Subcutaneous adipose tissue (tissue), 4 donors: ENCODE results near the gene NUBP2. TPM values are rescaled to one million over a fixed set of nuclear protein-coding genes. Genes with fewer than 3 reads are reported as not detected.

ENCODE experiments used
- total RNA-seq, 4 donors: library from RNA; depleted of rRNA; stranded (reverse); fragments of >200 nt; gene quantifications; one replicate each; pipeline ENCODE4 v1.1.0, GENCODE V29; 2016
- TF ChIP-seq, protein P1 (sequence below): fragments of 450-650 bp; IDR thresholded peaks from one replicate; pipeline ENCODE4 v1.5.1; 2016; ENCODE audit warnings: low read depth, mild to moderate bottlenecking, control low read depth, antibody characterized with exemption, moderate library complexity

NUBP2 gene
- total RNA-seq, 4 donors from 2014 or later, result 17.0 to 77.2 (median 49.7) TPM

DNA sequence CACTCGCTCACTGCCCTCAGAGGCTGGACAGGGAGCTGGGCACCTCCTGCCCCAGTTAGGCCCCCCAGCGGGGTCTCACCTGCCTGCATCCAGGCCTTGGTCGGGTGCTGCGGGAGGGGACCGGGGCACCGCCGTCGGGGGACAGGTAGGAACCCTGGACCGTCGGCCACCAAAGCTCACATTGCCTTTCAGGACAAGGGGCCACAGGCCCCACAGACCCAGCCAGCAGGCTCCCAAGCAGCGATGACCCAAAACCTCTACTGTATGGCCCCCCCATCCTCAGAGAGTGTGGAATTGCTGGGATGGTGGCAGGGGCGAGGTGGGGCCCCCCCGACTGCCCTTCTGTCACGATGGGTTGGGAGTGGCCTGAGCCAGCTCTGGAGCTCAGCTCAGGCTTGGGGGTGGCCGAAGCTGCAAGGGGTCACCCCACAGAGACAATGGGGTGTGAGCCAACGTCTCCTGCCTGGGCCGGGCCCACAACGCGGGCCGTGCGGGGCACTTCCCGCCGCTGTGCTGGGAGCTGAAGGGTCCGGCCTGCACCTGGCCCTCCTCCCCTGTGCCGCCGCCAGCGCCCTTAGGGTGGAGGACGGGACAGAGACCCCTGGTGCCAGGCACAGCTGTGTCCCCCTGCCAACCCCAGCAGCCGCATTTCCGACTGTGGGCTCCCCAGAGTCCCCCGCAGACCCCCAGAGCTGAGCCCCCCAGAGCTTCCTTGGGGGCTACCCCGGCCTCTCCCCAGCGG, 10.2 kb downstream of the NUBP2 start:
- TF ChIP-seq, protein P1, sequence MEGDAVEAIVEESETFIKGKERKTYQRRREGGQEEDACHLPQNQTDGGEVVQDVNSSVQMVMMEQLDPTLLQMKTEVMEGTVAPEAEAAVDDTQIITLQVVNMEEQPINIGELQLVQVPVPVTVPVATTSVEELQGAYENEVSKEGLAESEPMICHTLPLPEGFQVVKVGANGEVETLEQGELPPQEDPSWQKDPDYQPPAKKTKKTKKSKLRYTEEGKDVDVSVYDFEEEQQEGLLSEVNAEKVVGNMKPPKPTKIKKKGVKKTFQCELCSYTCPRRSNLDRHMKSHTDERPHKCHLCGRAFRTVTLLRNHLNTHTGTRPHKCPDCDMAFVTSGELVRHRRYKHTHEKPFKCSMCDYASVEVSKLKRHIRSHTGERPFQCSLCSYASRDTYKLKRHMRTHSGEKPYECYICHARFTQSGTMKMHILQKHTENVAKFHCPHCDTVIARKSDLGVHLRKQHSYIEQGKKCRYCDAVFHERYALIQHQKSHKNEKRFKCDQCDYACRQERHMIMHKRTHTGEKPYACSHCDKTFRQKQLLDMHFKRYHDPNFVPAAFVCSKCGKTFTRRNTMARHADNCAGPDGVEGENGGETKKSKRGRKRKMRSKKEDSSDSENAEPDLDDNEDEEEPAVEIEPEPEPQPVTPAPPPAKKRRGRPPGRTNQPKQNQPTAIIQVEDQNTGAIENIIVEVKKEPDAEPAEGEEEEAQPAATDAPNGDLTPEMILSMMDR, result no peak

DNA sequence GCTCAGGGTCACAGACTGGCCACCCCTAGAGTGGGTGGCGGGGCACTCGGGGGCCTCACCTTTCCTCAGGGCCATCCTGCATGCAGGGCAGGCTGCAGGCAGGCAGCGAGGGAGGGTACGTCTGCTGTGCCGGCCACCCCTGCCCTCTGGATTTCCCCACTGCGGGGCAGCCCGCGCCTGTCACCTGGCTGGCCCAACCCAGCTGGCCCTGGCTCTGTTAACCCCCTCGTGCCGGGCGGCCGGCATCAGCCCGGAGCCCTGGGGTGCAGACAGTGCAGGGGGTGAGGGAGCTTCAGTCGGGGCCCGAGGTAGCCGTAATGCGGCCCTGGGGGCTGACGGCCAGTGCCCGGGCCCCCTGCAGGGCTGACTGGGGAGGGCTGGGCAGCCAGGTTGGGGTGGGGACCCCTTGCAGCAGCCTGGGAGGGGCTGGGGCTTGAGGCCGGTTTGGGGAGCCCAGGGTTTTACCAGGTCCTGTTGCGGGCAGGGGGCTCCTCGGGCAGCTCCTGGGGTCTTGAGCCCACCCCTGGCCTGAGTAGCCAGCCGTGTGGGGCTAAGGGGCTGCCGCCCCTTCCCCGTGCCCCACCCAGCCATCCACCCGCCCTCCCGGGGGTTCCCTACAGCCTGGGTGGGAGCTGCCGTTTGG, 10.9 kb downstream of the NUBP2 start, which contains the start of gene IGFALS:
TSS of gene IGFALS (minus strand) at position 128 of the 643 bp plus-strand sequence. CDS start at position 75, 53 bp downstream.
- TF ChIP-seq, protein P1, result no peak

DNA sequence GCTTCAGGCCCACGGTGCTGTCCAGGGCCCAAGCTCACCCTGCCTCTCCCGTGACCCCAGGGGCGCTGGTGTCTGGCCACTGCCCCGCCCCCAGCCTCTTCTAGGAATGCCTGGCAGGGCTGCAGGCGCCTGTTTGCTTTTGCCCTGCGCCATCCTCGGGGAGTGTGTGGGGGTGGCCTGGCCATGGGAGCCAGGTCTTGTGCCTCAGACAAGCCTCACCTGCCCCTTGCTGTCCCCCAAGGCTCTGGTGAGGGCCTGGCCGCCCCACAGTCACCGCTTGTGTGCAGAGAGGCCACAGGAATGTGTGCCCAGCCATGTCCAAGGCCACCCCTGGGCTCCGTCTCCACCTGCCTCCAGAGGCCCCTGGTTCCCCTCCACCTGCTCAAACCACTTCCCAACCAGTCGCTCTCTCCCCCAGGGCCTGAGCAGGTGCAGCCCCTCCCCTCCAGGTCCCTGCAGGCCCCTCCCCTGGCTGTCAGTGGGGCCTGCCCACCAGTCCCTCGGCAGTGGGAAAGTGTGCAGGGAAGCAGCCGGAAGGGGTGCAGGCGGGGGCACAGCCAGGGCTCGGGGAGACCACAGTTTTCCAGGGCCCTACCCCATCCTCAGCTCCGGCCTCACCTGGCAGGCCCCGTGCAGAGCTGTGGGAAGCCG, 11.6 kb downstream of the NUBP2 start:
- TF ChIP-seq, protein P1, result no peak

DNA sequence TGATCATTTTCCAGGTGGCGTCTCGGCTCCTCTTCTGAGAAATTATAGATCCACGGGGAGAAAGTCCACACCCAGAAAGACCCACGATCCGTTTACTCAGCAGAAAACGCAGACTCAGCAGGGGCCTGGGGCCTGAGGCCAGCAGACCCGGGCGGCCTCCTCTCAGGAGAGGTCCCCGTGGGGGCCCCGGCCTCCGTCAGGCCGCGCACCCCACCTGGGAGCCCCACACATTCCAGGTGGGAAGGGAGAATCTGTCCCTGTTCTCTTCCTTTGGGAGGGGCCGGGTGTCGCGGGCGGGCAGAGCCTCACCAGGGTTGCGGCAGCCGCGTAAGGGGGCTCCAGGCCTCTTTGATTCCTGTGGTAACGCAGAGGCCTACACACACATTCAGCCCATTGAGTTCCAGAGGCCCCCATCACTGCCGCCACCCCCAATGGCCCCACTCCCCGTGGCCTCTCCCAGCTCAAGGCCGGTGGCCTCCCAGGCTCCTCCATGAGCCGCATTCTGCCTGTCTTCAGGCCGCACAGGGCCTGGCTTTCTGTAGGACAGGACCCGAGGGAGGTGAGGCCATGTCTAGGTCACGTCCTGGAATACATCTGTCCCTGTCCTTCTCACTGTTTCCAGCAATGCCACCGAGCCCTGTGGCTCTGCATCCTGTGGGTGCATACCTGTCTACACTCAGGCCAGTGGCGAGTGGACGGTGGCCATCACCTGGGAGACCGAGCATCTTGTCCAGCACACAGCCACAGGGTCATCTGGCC, 12.3 kb downstream of the NUBP2 start:
- TF ChIP-seq, protein P1, result no peak

DNA sequence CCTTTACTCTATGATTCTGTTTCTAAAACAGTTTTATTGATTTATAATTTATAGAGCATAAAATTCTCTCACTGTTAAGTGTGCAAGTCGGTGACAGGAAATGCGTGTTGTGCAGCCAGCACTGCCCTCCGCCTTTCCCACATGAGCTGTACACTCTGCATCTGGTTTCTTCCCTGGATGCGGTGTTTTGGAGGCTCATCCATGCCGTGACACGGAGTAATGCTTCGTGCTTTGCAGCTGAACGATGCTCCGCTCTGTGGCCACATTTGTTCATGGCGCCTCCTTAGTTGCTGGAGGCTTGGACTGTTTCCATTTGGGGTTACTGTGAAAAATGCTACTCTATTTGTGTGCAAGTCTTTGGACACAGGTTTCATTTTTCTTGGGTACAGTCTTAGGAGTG, 17.9 kb downstream of the NUBP2 start:
- TF ChIP-seq, protein P1, result no peak

DNA sequence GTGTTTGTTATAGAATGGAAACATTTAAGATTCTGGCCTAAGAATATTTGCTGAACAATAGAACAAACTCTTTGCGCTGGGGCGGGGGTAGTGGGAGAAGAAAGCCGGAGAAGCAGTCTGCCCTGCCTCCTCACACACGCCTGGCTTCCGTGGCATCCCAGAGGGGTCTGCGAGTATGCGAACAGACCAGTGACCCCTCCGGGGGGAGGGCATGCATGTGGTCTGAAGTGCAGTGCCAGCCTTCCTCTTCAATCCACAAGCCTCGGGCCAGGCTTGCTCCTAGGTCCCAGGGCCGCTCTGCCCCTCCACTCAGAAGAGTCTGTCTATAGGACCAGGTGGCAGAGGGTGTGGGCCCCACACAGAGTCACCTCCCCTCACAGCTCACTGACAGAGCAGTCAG, 24.9 kb downstream of the NUBP2 start:
- TF ChIP-seq, protein P1, result no peak
